ENCODE results near the gene SNAPC5.

DNA sequence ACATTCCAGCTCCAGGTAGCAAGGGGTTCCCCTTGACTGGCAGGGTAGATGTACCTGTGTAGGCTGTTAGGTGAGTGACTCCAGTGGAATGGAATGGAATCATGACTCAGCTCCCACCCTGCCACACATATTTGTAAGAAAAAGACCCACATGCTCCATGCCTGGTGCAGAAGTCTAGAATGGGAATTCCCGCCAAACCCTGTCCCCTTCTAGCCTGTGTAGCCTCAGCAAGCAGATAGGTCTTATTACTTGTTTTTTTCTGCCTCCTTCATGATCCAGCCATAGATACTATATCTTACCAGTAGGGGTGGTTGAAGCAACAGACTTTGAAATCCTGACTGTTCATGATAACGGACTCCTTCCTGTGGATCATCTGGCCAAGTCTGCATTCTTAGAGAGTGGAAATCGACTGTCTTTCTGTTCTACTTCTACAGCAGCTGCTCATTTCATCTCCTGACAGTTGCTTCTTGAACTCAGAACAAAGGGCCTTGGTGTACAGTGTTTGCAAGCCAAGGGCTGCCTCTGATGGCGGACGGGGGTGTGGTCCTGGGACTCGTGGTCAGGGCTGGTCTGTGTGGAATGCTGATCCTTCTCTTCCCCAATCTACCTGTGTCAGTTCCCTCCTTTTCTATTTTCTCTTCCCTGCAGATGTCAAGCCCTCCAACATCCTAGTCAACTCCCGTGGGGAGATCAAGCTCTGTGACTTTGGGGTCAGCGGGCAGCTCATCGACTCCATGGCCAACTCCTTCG lies 16.3 kb downstream of the SNAPC5 start:
- no peak for TF ChIP-seq EZH2 (IDR thresholded peaks at IDR 0.05; ENCODE audit: insufficient read depth, poor library complexity, severe bottlenecking)
- TF ChIP-seq EZH2phosphoT487 (IDR thresholded peaks at IDR 0.05; ENCODE audit: insufficient read depth, low read depth), result no peak
